HUES48 (cell line): ENCODE measurements around the gene TPGS2.
"Not testable (repeated sequence)": the region's sequence is repeated elsewhere in the genome, so short reads cannot be mapped to it uniquely, and the experiment has no call there.

ENCODE experiments used
- H3K27ac ChIP-seq: one replicate; pipeline ENCODE4 v1.7.0; 2013; ENCODE audit warnings: low read depth, low read length, inconsistent platforms
- H3K27me3 ChIP-seq: 2 replicates; pipeline ENCODE4 v1.6.1; 2013; ENCODE audit warnings: mild to moderate bottlenecking, low read length; ENCODE audit not compliant: control insufficient read depth, insufficient read depth
- H3K36me3 ChIP-seq: 2 replicates; pipeline ENCODE4 v1.6.1; 2013; ENCODE audit warnings: low read length; ENCODE audit not compliant: control insufficient read depth, insufficient read depth
- H3K4me1 ChIP-seq: 2 replicates; pipeline ENCODE4 v1.6.1; 2013; ENCODE audit warnings: mild to moderate bottlenecking, low read length; ENCODE audit not compliant: control insufficient read depth, insufficient read depth
- H3K4me3 ChIP-seq: 2 replicates; pipeline ENCODE4 v1.5.1; 2013; ENCODE audit warnings: mild to moderate bottlenecking, low read depth, low read length
- H3K9ac ChIP-seq: 2 replicates; pipeline ENCODE4 v1.6.1; 2013; ENCODE audit warnings: mild to moderate bottlenecking, low read depth, low read length, moderate library complexity
- H3K9me3 ChIP-seq: 2 replicates; pipeline ENCODE4 v1.6.1; 2013; ENCODE audit warnings: low read length; ENCODE audit not compliant: control insufficient read depth, insufficient read depth

Gene TPGS2

DNA sequence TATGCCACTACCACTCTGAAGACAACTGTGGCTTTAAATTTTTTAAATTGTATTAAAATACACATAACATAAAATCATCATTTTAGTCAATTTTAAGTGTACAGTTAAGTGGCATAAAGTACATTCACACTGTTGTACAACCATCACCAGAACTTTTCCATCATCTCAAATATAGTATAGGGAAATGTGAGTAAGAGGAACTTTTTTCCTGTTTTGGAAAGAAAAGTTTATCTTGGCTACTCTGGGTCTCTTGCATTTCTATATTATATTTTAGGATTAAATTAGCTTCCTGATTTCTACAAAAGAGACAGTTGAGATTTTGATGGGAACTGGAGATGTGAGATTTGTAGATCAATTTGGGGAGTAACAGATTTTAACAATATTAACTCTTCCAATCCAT, 3.3 kb downstream of the TPGS2 start:
- no peak overlapping the region for H3K9ac ChIP-seq
- peaks cover 25% of the 10 kb centered on the region for H3K36me3 ChIP-seq
- no peak overlapping the region for H3K4me3 ChIP-seq

DNA sequence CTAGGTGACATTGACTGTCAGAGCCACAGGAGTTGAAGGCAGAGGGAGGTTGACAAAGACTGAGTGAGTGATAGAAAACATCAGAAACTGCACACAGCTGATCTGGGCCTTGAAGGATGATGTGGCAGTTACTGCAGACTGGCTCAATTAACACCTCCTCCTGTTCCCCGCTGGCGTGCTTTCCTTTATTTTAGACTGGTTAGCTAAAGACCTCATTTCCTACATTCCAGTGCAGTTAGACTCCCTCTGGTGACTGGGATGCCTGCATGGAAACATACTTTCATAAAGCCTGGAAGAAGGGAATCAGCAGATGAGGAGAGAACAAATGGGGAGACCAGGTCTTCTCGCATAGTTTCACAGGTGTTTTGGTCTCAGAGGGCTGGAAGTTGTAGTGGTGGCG, 7.1 kb downstream of the TPGS2 start:
- no peaks in the 10 kb centered on the region for H3K9me3 ChIP-seq
- H3K27ac ChIP-seq = no peak overlapping the region
- no peak overlapping the region for H3K9ac ChIP-seq
- no peak overlapping the region for H3K4me3 ChIP-seq
- no peaks in the 10 kb centered on the region for H3K27me3 ChIP-seq
- H3K36me3 ChIP-seq = peaks cover 49% of the 10 kb centered on the region
- H3K4me1 ChIP-seq = no peaks in the 10 kb centered on the region

More for the DNA sequence above, 3.3 kb downstream of the TPGS2 start:
- Histone ChIP-seq H3K9me3 (no peaks in the 10 kb centered on the region), H3K27ac (no peak overlapping the region), H3K4me1 (peaks cover 15% of the 10 kb centered on the region), H3K27me3 (no peaks in the 10 kb centered on the region)

GRCh38 chr18:36819621-36820020, 9.2 kb downstream of the TPGS2 start:
- Histone ChIP-seq H3K27ac (no peak overlapping the region), H3K27me3 (no peaks in the 10 kb centered on the region), H3K9me3 (no peaks in the 10 kb centered on the region), H3K4me3 (no peak overlapping the region), H3K4me1 (no peaks in the 10 kb centered on the region), H3K36me3 (peaks cover 63% of the 10 kb centered on the region), H3K9ac (no peak overlapping the region)

DNA sequence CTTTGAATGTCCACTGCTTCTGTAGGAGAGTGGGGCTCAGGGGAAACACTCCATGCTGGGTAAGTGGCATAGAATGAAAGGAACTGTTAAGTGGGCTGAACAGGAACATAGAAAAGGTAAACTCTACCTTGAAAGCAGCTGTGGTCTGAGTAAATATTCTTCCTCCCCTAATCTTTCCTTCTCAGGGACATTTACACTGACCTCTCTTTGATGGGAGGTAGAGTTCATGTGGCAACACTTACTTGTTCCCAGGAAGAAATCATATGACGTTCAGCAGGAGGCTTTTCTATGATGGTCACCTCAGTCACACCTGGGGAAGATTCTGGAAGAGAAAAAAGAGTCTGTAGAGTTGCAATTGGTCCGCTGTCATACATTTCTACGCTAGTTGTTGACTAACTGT, 10.2 kb downstream of the TPGS2 start:
- no peak overlapping the region for H3K9ac ChIP-seq
- no peak overlapping the region for H3K27ac ChIP-seq
- peaks cover 68% of the 10 kb centered on the region for H3K36me3 ChIP-seq
- H3K4me3 ChIP-seq = no peak overlapping the region
- no peaks in the 10 kb centered on the region for H3K9me3 ChIP-seq
- no peaks in the 10 kb centered on the region for H3K4me1 ChIP-seq
- no peaks in the 10 kb centered on the region for H3K27me3 ChIP-seq

GRCh38 chr18:36817039-36817438, 11.8 kb downstream of the TPGS2 start:
- Histone ChIP-seq H3K9ac (no peak overlapping the region), H3K27ac (no peak overlapping the region), H3K4me3 (no peak overlapping the region), H3K36me3 (peaks cover 78% of the 10 kb centered on the region), H3K9me3 (no peaks in the 10 kb centered on the region), H3K4me1 (no peaks in the 10 kb centered on the region), H3K27me3 (no peaks in the 10 kb centered on the region)

DNA sequence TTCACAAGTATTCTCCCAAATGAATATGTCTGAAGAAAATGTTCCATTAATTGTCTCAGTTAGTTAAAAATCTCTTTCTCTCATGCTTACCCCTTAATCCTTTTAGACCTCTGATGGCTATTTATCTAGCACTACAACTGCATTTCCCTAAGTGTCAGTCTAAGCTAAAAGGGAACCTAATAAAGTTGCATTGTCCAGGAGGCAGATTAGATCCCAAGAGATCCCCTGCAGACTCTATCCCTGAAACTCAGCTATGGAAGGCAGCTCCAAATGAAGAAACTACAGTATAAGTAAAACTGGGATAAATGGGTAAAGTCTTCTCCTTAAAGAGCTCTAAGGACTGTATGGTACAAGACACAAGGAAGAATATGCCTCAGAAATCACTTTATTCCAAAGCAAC, 12.7 kb downstream of the TPGS2 start:
- H3K27me3 ChIP-seq, H3K9me3 ChIP-seq, H3K9ac ChIP-seq, H3K27ac ChIP-seq, H3K4me1 ChIP-seq, H3K4me3 ChIP-seq: not testable (repeated sequence)
- peaks cover 72% of the 10 kb centered on the region for H3K36me3 ChIP-seq

DNA sequence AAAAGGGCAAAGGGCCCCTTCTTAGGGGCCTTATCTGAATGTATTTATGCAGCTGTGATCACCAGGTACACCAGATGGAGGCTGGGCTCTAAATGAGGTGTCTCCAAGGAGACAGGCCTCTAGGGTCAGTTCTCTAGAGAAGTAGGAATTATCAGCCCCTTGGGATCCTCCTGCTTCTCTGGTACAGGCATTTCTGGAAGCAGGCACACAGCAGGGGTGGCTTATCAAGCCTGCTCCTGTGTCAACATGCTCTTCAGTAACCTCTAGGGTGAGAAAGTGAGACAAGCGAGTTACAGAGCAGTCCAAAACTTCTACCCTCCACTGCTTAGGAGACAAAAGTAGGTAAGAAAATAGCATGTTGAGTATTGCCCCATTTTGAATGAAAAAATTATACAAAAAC, 13.8 kb downstream of the TPGS2 start:
- H3K27ac ChIP-seq = no peak overlapping the region

GRCh38 chr18:36813824-36814223, 15.0 kb downstream of the TPGS2 start:
- Histone ChIP-seq H3K4me1 (no peaks in the 10 kb centered on the region), H3K4me3 (no peak overlapping the region), H3K9me3 (no peaks in the 10 kb centered on the region), H3K27ac (no peak overlapping the region), H3K27me3 (no peaks in the 10 kb centered on the region), H3K36me3 (peaks cover 71% of the 10 kb centered on the region), H3K9ac (no peak overlapping the region)

More for the DNA sequence above, 13.8 kb downstream of the TPGS2 start:
- Histone ChIP-seq H3K4me3 (no peak overlapping the region), H3K36me3 (peaks cover 74% of the 10 kb centered on the region), H3K27me3 (no peaks in the 10 kb centered on the region), H3K9ac (no peak overlapping the region), H3K4me1 (no peaks in the 10 kb centered on the region), H3K9me3 (no peaks in the 10 kb centered on the region)

GRCh38 chr18:36813101-36813775, 15.6 kb downstream of the TPGS2 start:
- no peak overlapping the region for H3K4me3 ChIP-seq
- H3K27me3 ChIP-seq = no peaks in the 10 kb centered on the region
- no peak overlapping the region for H3K27ac ChIP-seq
- H3K36me3 ChIP-seq = peaks cover 65% of the 10 kb centered on the region
- H3K9ac ChIP-seq = no peak overlapping the region
- no peaks in the 10 kb centered on the region for H3K4me1 ChIP-seq
- no peaks in the 10 kb centered on the region for H3K9me3 ChIP-seq

GRCh38 chr18:36812678-36813077, 16.1 kb downstream of the TPGS2 start:
- Histone ChIP-seq H3K4me1 (no peaks in the 10 kb centered on the region), H3K9me3 (no peaks in the 10 kb centered on the region), H3K4me3 (no peak overlapping the region), H3K27ac (no peak overlapping the region), H3K27me3 (no peaks in the 10 kb centered on the region), H3K36me3 (peaks cover 64% of the 10 kb centered on the region), H3K9ac (no peak overlapping the region)

GRCh38 chr18:36811955-36812354, 16.8 kb downstream of the TPGS2 start:
- Histone ChIP-seq H3K9me3 (no peaks in the 10 kb centered on the region), H3K4me1 (no peaks in the 10 kb centered on the region), H3K4me3 (no peak overlapping the region), H3K27ac (no peak overlapping the region), H3K27me3 (no peaks in the 10 kb centered on the region), H3K9ac (no peak overlapping the region), H3K36me3 (peaks cover 64% of the 10 kb centered on the region)
